Ramos (cell line): ENCODE data around the gene POU4F1.

ENCODE experiments used
- in situ Hi-C: fragments of 300-500 bp; cut with MboI; formaldehyde crosslinking; loops from one replicate; pipeline ENCODE4 v1.14.3; 2022; ENCODE audit warnings: low sequenced_read_pairs; ENCODE audit not compliant: unreplicated experiment

Gene POU4F1

GRCh38 chr13:78607409-78608251, 4.3 kb upstream of the POU4F1 start:
- in situ Hi-C loops = no loop called here

GRCh38 chr13:78606471-78607408, 3.4 kb upstream of the POU4F1 start:
- in situ Hi-C loops = no loop called here

GRCh38 chr13:78604782-78605611, 1.6 kb upstream of the POU4F1 start:
- in situ Hi-C loops = no loop called here

GRCh38 chr13:78602561-78603239, 652 bp downstream of the POU4F1 start:
- in situ Hi-C loops = no loop called here

- in situ Hi-C loops = no loop called here
These were observed 1.3 kb downstream of the POU4F1 start for GRCh38 chr13:78601874-78602560.

GRCh38 chr13:78601124-78601873, 2.1 kb downstream of the POU4F1 start:
- in situ Hi-C loops = no loop called here

GRCh38 chr13:78600280-78600883, 3.0 kb downstream of the POU4F1 start:
- in situ Hi-C loops = no loop called here

GRCh38 chr13:78599645-78600279, 3.6 kb downstream of the POU4F1 start:
- in situ Hi-C loops = no loop called here

GRCh38 chr13:78598966-78599644, 4.2 kb downstream of the POU4F1 start:
- in situ Hi-C loops = no loop called here

- in situ Hi-C loops = no loop called here
These were observed 5.1 kb downstream of the POU4F1 start for GRCh38 chr13:78598116-78598781.

GRCh38 chr13:78597602-78597932, 5.8 kb downstream of the POU4F1 start:
- in situ Hi-C loops = no loop called here

- in situ Hi-C loops = no loop called here
These were observed 6.4 kb downstream of the POU4F1 start for GRCh38 chr13:78596736-78597601.

- in situ Hi-C loops = no loop called here
These were observed 7.0 kb downstream of the POU4F1 start for GRCh38 chr13:78596399-78596735.

GRCh38 chr13:78595495-78596398, 7.6 kb downstream of the POU4F1 start:
- in situ Hi-C loops = no loop called here

GRCh38 chr13:78594456-78594975, 8.8 kb downstream of the POU4F1 start:
- in situ Hi-C loops = no loop called here
